ENCODE measurements around the gene DLL3.
A peak's percentile ranks its signal among the peaks of the same experiment; 100 is the strongest.

DLL3 gene

DNA sequence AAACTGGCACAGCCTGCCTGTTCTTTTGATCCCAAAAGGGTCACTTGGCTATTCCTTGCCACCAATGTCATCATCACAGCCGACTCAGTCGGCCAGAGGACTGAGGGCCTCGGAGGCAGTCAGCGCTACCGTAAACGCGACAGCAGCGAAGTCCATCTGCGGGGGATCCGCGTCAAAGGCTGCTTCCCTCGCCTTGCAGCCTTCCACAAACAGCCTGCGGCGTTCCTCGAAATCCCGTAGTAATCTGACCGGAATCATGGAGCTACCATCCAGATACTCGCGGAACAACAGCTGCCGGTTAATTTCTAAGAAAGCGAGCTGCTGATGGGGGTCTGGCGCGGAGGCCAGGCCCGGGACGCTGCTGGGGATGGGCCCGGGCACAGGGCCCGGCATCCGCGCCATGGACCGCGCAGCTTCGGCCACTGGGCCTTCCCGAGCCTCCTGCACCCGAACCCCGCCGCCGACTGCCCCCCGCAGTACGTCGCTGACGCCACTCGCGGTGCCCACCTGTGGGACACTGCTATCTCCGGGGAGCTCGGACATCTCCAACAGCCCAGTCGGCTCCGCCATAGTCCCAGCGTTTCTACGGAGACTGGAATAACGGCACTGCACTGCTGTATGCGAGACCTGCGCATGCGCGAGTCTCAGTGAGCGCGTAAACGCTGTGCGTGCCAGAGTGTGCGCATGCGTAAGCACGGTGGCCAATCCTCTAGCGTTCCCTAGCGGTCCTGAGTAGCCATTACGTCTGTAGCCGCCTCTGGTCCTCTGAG, 33.7 kb downstream of the DLL3 start, which contains the start of gene EID2B:
TSS of gene EID2B (minus strand) at position 620 of the 770 bp plus-strand sequence. CDS start at position 570, 50 bp downstream.
- Histone ChIP-seq H3K9ac (ENCODE audit: low read length) (peak within 1 kb of the TSS; percentile 96), H3K23ac (ENCODE audit: low read length in 2 of 2) (peak within 1 kb of the TSS in 1 of 2 experiments; percentile 91), H4K8ac (ENCODE audit: low read length) (no peak within 1 kb of the TSS), H3K79me1 (replicated peaks; ENCODE audit: low read length, poor library complexity, severe bottlenecking) (peaks cover 7% of the 10 kb centered on the region), H3K9me3 (ENCODE audit: control insufficient read depth, low read length) (no peaks in the 10 kb centered on the region), H3K18ac (ENCODE audit: low read depth in 1 of 2, low read length in 2 of 2) (peak within 1 kb of the TSS; percentile 40 to 93), H2BK120ac (ENCODE audit: low read depth, low read length) (no peak within 1 kb of the TSS), H2BK15ac (ENCODE audit: low read depth, poor library complexity, severe bottlenecking) (no peak within 1 kb of the TSS), H2AK5ac (ENCODE audit: low read length, severe bottlenecking) (no peak within 1 kb of the TSS), H3K27ac (ENCODE audit: low read length, poor library complexity, severe bottlenecking) (peak within 1 kb of the TSS; percentile 17), H2BK12ac (ENCODE audit: low read length in 2 of 2) (no peak within 1 kb of the TSS), H3K4ac (ENCODE audit: low read depth in 1 of 2, low read length in 2 of 2) (peak within 1 kb of the TSS in 1 of 2 experiments; percentile 91), H3K14ac (ENCODE audit: low read length in 2 of 2) (peak within 1 kb of the TSS in 1 of 2 experiments; percentile 80), H4K91ac (ENCODE audit: low read length) (no peak within 1 kb of the TSS), H3K36me3 (ENCODE audit: control insufficient read depth in 1 of 2, insufficient read depth in 2 of 2, low read depth in 1 of 2, low read length in 2 of 2) (peaks cover 0 to 3% of the 10 kb centered on the region in 2 experiments), H2AFZ (ENCODE audit: low read depth, low read length) (peak within 1 kb of the TSS; percentile 84), H3K4me3 (ENCODE audit: insufficient read depth in 1 of 2, low read depth in 1 of 2, low read length in 2 of 2) (peak within 1 kb of the TSS; percentile 85 to 96), H3K27me3 (ENCODE audit: control insufficient read depth in 1 of 2, insufficient read depth in 1 of 2, low read length in 2 of 2) (no peaks in the 10 kb centered on the region), H2BK5ac (ENCODE audit: low read depth, low read length, poor library complexity, severe bottlenecking) (no peak within 1 kb of the TSS), H3K4me2 (ENCODE audit: low read length, poor library complexity, severe bottlenecking) (peak within 1 kb of the TSS; percentile 49), H3K4me1 (ENCODE audit: control insufficient read depth, insufficient read depth, low read depth, low read length) (peaks cover 3% of the 10 kb centered on the region)
- DNase-seq: peak; percentile 94
- under 1% methylated on average over 65 of the region's 65 CpGs for WGBS

DNA sequence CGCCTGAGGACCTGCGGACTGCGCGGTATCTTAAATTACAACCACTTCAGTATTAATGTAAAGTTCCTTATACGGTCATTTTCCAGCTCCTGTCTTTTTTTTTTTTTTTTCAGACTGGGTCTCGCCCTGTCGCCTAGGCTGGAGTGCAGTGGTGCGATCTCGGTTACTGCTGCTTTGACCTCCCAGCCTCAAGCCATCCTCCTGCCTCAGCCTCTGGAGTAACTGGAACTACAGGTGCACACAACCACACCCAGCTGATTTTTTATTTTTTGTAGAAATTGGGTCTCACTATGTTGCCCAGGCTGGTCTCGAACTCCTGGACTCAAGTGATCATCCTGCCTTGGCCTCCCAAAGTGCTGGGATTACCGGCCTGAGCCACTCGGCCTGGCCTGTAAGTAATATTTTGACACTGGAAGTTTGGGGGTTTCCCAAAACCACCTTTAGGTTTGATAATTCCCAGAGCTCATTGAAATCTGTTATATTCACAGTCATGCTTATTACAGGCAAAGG, 34.3 kb downstream of the DLL3 start:
- WGBS: 29% methylated on average over 9 of the region's 12 CpGs
- peaks cover 3% of the 10 kb centered on the region for H3K4me1 ChIP-seq (ENCODE audit: control insufficient read depth, insufficient read depth, low read depth, low read length)
- H2BK12ac ChIP-seq (ENCODE audit: low read length in 2 of 2): no peak overlapping the region
- H3K14ac ChIP-seq (ENCODE audit: low read length in 2 of 2): no peak overlapping the region
- DNase-seq: no peak
- H3K4ac ChIP-seq (ENCODE audit: low read depth in 1 of 2, low read length in 2 of 2): no peak overlapping the region
- H2AK5ac ChIP-seq (ENCODE audit: low read length, severe bottlenecking): no peak overlapping the region
- peak overlapping the region; percentile 96 for H3K9ac ChIP-seq (ENCODE audit: low read length)
- no peak overlapping the region for H3K23ac ChIP-seq (ENCODE audit: low read length in 2 of 2)
- H3K18ac ChIP-seq (ENCODE audit: low read depth in 1 of 2, low read length in 2 of 2): no peak overlapping the region
- no peak overlapping the region for H4K91ac ChIP-seq (ENCODE audit: low read length)
- H2BK15ac ChIP-seq (ENCODE audit: low read depth, poor library complexity, severe bottlenecking): no peak overlapping the region
- H4K8ac ChIP-seq (ENCODE audit: low read length): no peak overlapping the region
- no peak overlapping the region for H3K27ac ChIP-seq (ENCODE audit: low read length, poor library complexity, severe bottlenecking)
- peaks cover 6% of the 10 kb centered on the region for H3K79me1 ChIP-seq (replicated peaks; ENCODE audit: low read length, poor library complexity, severe bottlenecking)
- H3K27me3 ChIP-seq (ENCODE audit: control insufficient read depth in 1 of 2, insufficient read depth in 1 of 2, low read length in 2 of 2): no peaks in the 10 kb centered on the region
- no peaks in the 10 kb centered on the region for H3K9me3 ChIP-seq (ENCODE audit: control insufficient read depth, low read length)
- H3K36me3 ChIP-seq (ENCODE audit: control insufficient read depth in 1 of 2, insufficient read depth in 2 of 2, low read depth in 1 of 2, low read length in 2 of 2): peaks cover 0 to 3% of the 10 kb centered on the region in 2 experiments
- H3K4me3 ChIP-seq (ENCODE audit: insufficient read depth in 1 of 2, low read depth in 1 of 2, low read length in 2 of 2): peak overlapping the region in 1 of 2 experiments; percentile 96
- H2BK120ac ChIP-seq (ENCODE audit: low read depth, low read length): no peak overlapping the region
- H3K4me2 ChIP-seq (ENCODE audit: low read length, poor library complexity, severe bottlenecking): no peak overlapping the region
- H2BK5ac ChIP-seq (ENCODE audit: low read depth, low read length, poor library complexity, severe bottlenecking): no peak overlapping the region
- H2AFZ ChIP-seq (ENCODE audit: low read depth, low read length): no peak overlapping the region

DNA sequence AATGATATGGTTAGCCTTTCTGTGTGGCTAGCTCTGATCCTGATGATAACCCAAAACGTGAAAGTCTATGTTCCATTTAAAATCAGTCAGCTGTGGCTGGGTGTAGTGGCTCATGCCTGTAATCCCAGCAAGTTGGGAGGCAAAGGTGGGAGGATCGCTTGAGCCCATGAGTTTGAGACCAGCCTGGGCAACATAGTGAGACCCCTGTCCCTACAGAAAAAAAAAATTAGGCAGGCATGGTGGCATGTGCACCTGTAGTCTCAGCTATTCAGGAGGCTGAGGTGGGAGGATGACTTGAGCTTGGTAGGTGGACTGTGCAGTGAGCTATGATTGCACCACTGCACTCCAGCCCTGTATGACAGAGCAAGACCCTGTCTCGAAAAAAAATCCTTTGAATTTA, 35.0 kb downstream of the DLL3 start:
- no peak overlapping the region for H2BK15ac ChIP-seq (ENCODE audit: low read depth, poor library complexity, severe bottlenecking)
- peaks cover 0 to 3% of the 10 kb centered on the region in 2 experiments for H3K36me3 ChIP-seq (ENCODE audit: control insufficient read depth in 1 of 2, insufficient read depth in 2 of 2, low read depth in 1 of 2, low read length in 2 of 2)
- H2AK5ac ChIP-seq (ENCODE audit: low read length, severe bottlenecking): no peak overlapping the region
- H3K9me3 ChIP-seq (ENCODE audit: control insufficient read depth, low read length): no peaks in the 10 kb centered on the region
- no peak overlapping the region for H2AFZ ChIP-seq (ENCODE audit: low read depth, low read length)
- H3K18ac ChIP-seq (ENCODE audit: low read depth in 1 of 2, low read length in 2 of 2): no peak overlapping the region
- no peak overlapping the region for H2BK12ac ChIP-seq (ENCODE audit: low read length in 2 of 2)
- DNase-seq: no peak
- no peak overlapping the region for H3K4ac ChIP-seq (ENCODE audit: low read depth in 1 of 2, low read length in 2 of 2)
- WGBS: 84% methylated on average over 3 of the region's 3 CpGs
- H4K91ac ChIP-seq (ENCODE audit: low read length): no peak overlapping the region
- H3K9ac ChIP-seq (ENCODE audit: low read length): peak overlapping the region; percentile 40
- peaks cover 6% of the 10 kb centered on the region for H3K79me1 ChIP-seq (replicated peaks; ENCODE audit: low read length, poor library complexity, severe bottlenecking)
- H2BK5ac ChIP-seq (ENCODE audit: low read depth, low read length, poor library complexity, severe bottlenecking): no peak overlapping the region
- no peak overlapping the region for H3K14ac ChIP-seq (ENCODE audit: low read length in 2 of 2)
- no peak overlapping the region for H3K27ac ChIP-seq (ENCODE audit: low read length, poor library complexity, severe bottlenecking)
- no peak overlapping the region for H3K4me2 ChIP-seq (ENCODE audit: low read length, poor library complexity, severe bottlenecking)
- H3K23ac ChIP-seq (ENCODE audit: low read length in 2 of 2): no peak overlapping the region
- peaks cover 3% of the 10 kb centered on the region for H3K4me1 ChIP-seq (ENCODE audit: control insufficient read depth, insufficient read depth, low read depth, low read length)
- H3K4me3 ChIP-seq (ENCODE audit: insufficient read depth in 1 of 2, low read depth in 1 of 2, low read length in 2 of 2): no peak overlapping the region
- no peak overlapping the region for H4K8ac ChIP-seq (ENCODE audit: low read length)
- no peak overlapping the region for H2BK120ac ChIP-seq (ENCODE audit: low read depth, low read length)
- no peaks in the 10 kb centered on the region for H3K27me3 ChIP-seq (ENCODE audit: control insufficient read depth in 1 of 2, insufficient read depth in 1 of 2, low read length in 2 of 2)

DNA sequence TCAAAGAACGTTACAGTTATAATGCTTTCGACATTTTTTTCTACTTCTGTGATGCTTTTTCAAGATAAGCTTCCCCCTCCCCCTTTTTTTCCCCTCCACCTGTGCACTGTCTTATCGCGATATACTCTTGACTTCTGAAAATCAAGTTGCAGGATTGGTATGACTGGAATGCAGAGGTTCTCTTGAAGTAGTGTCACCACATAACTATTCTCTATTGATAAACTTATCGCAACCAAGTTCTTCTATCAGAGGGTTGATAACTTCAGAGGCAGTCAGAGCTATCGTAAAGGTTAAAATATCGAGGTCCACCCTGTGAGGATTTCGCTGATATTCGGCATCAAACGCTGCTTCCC, 40.4 kb downstream of the DLL3 start:
- Histone ChIP-seq H2AK5ac (ENCODE audit: low read length, severe bottlenecking) (no peak overlapping the region), H3K14ac (ENCODE audit: low read length in 2 of 2) (no peak overlapping the region), H4K8ac (ENCODE audit: low read length) (no peak overlapping the region), H3K4ac (ENCODE audit: low read depth in 1 of 2, low read length in 2 of 2) (peak overlapping the region in 1 of 2 experiments; percentile 96), H2AFZ (ENCODE audit: low read depth, low read length) (peak overlapping the region; percentile 98), H3K79me1 (replicated peaks; ENCODE audit: low read length, poor library complexity, severe bottlenecking) (peaks cover 2% of the 10 kb centered on the region), H3K4me1 (ENCODE audit: control insufficient read depth, insufficient read depth, low read depth, low read length) (no peaks in the 10 kb centered on the region), H3K18ac (ENCODE audit: low read depth in 1 of 2, low read length in 2 of 2) (peak overlapping the region; percentile 83 to 98), H2BK12ac (ENCODE audit: low read length in 2 of 2) (no peak overlapping the region), H4K91ac (ENCODE audit: low read length) (no peak overlapping the region), H3K9ac (ENCODE audit: low read length) (peak overlapping the region; percentile 97), H3K27me3 (ENCODE audit: control insufficient read depth in 1 of 2, insufficient read depth in 1 of 2, low read length in 2 of 2) (no peaks in the 10 kb centered on the region), H3K27ac (ENCODE audit: low read length, poor library complexity, severe bottlenecking) (peak overlapping the region; percentile 81), H3K23ac (ENCODE audit: low read length in 2 of 2) (no peak overlapping the region), H3K36me3 (ENCODE audit: control insufficient read depth in 1 of 2, insufficient read depth in 2 of 2, low read depth in 1 of 2, low read length in 2 of 2) (no peaks in the 10 kb centered on the region), H2BK15ac (ENCODE audit: low read depth, poor library complexity, severe bottlenecking) (no peak overlapping the region), H2BK120ac (ENCODE audit: low read depth, low read length) (no peak overlapping the region), H3K4me2 (ENCODE audit: low read length, poor library complexity, severe bottlenecking) (peak overlapping the region; percentile 64), H3K4me3 (ENCODE audit: insufficient read depth in 1 of 2, low read depth in 1 of 2, low read length in 2 of 2) (peak overlapping the region; percentile 90 to 95), H2BK5ac (ENCODE audit: low read depth, low read length, poor library complexity, severe bottlenecking) (no peak overlapping the region), H3K9me3 (ENCODE audit: control insufficient read depth, low read length) (no peaks in the 10 kb centered on the region)
- no peak for DNase-seq
- WGBS: 9% methylated on average over 8 of the region's 10 CpGs

Data from mesenchymal stem cell (in vitro differentiated cells and primary cell).